ENCODE measurements around the gene RRBP1.

GRCh38 chr20:17629025-17629424, 53.0 kb downstream of the RRBP1 start:
- TF ChIP-seq CTCF (IDR thresholded peaks at IDR 0.05) (no peak), POLR2AphosphoS5 (IDR thresholded peaks at IDR 0.05) (no peak), POLR2A (IDR thresholded peaks at IDR 0.05) (no peak)

Measured in breast epithelium (tissue), 3 donors.